HG03558 (cell line): Measurements from ENCODE around the gene RAB33B.
"Not testable (repeated sequence)": the region's sequence is repeated elsewhere in the genome, so short reads cannot be mapped to it uniquely, and the experiment has no call there.

Source experiments
- ATAC-seq: cut with Tn5 transposase; IDR thresholded peaks from one replicate; pipeline ENCODE4 v1.9.1; 2021; ENCODE audit warnings: moderate number of reproducible peaks; ENCODE audit not compliant: unreplicated experiment; ENCODE audit errors: extremely low read depth

The RAB33B gene

DNA sequence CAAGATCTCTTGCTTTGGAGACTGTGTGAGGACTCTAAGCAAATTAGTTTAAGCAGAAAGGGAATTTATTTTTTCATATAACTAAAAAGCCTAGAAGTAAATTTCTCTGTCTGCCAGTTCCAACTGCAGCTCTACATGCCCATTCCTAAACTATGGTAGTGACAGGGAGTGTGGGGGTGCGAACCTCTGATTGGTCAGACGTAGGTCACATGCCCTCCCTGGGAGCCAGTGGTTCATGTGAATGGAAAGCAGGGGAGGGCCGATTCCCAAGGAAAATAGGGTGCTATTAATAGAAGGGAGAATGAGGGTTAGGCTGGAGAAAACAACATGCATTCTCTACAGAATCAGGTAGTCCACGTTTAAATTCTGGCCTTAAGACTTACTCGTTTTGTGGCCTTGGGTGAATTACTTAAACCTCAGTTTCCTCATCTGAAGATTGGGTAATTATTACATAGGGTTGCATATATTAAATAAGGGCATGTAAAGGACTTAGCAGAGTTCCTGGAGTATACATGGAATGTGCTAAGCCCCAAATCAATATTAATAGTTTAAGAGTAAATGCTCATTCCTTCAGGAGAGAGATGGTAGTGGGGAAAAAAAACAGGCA is 7.2 kb downstream of the RAB33B start:
- ATAC-seq = no peak

DNA sequence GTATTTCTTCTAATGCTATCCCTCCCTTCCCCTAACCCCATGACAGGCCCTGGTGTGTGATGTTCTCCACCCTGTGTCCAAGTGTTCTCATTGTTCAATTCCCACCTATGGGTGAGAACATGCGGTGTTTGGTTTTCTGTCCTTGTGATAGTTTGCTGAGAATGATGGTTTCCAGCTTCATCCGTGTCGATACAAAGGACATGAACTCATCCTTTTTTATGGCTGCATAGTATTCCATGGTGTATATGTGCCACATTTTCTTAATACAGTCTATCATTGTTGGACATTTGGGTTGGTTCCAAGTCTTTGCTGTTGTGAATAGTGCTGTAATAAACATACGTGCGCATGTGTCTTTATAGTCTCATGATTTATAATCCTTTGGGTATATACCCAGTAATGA is 10.6 kb downstream of the RAB33B start:
- not testable (repeated sequence) for ATAC-seq

DNA sequence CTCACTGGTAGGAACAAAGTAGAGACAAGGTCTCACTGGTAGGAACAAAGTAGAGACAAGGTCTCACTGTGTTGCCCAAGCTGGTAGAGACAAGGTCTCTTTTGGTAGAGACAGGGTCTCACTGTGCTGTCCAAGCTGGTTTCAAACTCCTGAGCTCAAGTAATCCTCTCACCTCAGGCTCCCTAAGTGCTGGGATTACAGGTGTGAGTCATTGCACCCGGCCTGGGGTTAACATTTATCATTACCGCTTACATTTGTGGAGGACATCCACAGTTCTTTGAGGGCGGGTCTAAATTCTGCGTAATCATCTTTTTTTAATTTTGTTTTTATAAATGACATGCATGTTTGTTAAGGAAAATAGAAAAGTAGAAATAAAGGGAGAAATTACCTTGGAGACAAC is 12.0 kb downstream of the RAB33B start:
- ATAC-seq = no peak

DNA sequence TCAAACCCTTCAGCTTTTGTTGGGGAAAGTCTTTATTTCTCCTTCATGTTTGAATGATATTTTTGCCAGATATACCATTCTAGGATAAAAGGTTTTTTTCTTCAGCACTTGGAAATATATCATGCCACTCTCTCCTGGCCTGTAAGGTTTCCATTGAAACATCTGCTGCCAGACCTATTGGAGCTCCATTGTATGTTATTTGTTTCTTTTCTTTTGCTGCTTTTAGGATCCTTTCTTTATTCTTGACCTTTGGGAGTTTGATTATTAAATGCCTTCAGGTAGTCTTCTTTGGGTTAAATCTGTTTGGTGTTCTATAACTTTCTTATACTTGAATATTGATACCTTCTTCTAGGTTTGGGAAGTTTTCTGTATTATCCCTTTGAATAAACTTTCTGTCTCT is 14.8 kb downstream of the RAB33B start:
- ATAC-seq = not testable (repeated sequence)

DNA sequence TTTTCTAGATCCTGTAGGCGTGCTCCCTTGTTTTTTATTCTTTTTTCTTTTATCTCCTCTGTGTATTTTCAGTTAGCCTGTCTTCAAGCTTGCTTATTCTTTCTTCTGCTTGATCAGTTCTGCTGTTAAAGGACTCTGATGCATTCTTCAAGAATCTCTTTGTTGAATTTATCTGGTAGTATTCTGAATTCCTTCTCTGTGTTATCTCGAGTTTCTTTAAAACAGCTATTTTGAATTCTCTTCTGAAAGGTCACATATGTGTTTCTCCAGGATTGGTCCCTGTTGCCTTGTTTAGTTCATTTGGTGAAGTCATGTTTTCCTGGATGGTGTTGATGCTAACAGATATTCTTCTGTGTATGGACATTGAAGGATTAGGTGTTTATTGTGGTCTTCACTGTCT is 15.3 kb downstream of the RAB33B start:
- ATAC-seq = no peak

DNA sequence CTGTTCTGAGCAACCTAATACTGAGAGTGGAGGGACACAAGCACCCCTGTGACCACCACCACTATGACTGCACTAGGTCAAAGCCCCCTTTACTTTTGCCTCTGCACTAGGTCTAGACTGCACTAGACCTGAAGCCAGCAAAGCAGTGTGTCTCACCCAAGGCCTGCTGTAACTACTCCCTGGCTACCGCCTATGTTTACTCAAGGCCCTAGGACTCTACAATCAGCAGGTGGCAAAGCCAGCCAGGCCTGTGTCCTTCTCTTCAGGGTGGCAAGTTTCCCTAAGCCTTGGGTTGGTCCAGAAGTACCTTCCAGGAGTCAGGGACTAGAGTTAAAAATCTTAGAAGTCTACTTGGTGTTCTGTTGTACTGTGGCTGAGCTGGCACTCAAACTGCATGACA is 15.9 kb downstream of the RAB33B start:
- no peak for ATAC-seq

DNA sequence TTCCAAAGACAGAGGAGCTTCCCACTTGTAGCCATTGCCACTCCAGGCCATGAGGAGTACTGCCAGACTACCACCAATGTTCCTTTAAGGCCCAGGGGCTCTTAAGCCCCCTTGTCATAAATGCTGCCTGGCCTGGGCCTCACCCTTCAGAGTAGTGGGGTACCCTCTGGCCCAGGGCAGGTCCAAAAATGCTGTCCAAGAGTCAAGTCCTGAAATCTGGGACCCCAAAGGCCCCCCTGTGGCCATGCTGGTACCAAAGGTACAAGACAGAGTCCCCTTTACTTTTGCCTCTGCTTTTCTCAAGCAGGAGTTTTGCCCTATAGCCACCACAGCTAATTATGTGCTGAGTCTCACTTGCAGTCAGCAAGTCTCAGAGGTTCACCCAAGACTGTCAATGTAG is 16.4 kb downstream of the RAB33B start:
- no peak for ATAC-seq

DNA sequence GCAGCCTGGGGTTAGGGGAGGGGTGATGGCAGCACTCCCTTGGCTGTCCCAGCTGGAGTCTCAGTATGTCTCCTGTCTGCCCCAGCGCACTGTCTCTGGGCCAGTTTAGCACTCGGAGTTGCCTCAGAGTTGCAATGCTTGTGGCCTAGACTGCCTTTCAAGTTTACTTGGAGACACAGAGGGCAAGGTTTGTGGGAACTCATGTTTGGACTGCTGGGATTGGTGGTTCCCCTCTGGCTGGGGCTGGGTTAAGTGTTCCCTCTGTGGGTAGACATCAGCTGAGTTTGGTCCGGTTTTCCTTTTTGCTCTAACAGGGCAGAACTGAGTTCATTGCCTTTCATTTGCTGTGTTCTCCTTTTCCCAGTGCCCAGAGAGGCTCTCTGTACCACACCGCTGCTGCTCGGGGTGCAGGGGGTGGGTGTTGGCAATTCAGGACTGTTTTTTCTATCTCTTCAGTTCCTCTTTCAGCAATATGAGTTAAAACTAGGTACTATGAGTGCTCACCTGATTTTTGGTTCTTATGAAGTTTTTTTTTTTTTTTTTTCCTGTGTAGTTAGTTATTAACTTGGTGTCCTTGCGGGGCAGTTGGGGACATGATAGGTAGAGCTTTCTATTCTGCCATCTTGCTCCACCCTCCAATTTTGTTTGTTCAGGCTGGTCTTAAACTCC is 17.2 kb downstream of the RAB33B start:
- peak; percentile 62 for ATAC-seq

DNA sequence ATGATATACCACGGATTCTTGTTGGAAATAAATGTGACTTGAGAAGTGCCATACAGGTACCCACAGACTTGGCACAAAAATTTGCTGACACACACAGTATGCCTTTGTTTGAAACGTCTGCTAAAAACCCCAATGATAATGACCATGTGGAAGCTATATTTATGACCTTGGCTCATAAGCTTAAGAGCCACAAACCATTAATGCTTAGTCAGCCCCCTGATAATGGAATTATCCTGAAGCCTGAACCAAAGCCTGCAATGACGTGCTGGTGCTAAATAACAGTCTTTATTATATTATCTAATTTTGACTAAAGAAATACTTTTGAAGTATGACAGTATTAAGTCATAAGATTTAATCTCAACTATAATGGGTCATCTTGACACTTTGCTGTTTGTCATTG is 18.9 kb downstream of the RAB33B start:
- ATAC-seq = no peak

DNA sequence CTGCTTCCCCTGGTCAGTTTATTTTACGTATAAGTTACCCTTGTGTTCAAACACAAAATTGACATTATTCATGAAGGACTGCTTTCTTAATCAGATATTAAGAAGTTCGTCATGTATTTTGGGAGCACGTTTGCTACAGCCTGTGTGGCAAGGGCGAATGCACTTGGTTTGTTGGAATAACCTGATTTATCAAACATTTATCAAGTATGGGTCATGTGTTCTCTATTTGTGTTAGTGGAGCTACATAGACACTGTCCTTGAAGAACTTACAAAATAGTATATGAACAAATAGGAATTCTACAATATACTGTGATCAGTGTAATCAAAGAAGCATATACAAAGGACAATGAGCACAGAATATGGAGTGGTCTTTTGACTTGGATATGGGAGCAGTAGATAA is 22.4 kb downstream of the RAB33B start:
- ATAC-seq = no peak

DNA sequence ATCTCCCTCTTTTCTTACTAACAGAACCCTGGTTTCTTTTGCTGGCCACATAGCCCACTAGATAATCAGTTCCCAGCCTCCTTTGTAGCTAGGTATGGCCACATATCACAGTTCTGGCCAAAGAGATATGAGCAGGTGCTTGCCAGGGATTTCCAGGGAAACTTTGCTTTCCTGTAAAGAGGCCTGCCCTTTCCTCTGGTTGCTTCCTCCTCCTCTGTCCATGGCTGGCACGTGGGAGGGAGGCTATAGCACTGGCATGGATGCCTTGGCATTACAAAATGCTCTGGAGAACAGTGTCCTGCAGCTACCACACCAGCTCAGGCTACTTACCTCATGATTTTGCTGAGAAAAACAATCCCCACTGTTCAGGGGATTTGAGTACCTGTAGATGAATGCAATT is 27.5 kb downstream of the RAB33B start:
- no peak for ATAC-seq

DNA sequence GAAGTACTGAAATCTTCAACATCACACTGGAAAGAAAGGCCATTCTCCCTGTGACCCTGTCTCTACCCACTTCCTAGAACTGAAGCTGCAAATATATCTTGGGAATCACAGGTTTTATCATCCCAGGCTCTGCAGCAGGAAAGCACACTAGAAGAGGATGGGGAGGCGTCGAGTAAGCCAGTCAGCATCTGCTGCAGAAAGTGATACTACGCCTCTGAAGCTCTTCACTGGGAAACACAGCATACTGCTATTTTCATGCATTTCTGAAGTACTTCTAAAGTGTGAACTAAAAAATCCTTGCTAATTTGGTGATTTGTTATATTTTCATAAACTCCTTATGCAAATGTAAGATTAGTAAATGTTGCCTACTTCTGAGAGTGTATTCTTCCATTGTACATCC is 29.1 kb downstream of the RAB33B start:
- ATAC-seq = no peak

DNA sequence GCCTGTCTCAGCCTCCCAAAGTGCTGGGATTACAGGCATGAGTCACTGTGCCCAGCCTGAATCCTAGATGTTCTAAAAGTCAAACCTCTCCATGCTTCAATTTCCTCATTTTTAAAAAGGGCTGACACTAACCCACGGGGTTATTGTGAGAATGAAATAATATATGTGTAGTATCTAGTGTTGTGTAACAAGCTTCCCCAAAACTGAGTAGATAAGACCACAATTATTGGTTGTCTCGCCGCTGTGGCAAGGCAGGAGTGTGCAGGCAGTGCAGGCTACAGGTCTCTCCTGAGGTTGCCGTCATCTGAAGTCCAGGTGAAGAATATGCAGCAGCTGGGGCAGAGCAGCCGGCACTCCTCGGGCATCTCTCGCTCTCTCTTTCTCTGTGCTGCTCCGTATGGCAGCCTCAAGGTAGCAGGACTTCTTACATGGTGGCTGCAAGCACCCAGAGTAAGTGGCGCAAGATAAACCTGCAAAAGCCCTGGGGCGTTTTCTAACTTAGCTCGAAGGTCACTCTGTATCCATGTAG is 30.9 kb downstream of the RAB33B start:
- no peak for ATAC-seq

DNA sequence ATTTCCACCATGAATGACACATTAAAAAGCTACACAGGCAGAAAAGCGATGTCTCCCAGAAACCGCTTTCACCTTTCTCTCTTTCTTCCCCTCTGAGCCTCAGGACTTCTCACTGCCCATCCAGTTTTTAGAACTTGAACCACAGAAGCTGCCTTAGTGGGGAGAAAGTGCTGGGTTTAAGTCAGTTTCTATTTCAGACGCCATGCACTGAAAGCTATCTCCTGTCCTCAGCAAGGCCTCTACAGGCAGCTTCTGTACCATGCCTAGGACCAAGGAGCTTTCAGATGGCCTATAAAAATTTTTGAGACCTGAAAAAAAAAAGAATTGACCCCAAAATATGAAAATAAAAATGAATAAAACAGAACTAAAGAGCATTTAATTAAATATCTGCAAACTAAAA is 34.5 kb downstream of the RAB33B start:
- no peak for ATAC-seq

DNA sequence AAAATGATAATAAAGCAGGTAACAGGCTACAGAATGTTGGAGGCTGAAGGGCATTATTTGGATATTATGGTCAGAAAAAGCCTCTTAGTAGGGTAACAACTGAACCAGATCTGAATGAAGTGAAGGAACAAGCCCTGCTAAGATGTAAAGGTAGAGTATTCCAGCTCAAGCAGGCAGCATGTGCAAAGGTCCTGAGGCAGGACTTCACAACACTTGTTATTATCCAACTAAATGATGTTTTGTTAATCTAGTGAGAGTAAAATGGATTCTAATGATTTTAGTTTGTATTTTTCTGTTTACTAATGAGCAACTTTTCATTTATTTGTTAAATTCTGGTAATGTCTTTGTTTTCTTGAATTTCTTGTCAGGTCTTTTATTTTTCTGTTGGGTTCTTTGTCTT is 35.7 kb downstream of the RAB33B start:
- no peak for ATAC-seq

DNA sequence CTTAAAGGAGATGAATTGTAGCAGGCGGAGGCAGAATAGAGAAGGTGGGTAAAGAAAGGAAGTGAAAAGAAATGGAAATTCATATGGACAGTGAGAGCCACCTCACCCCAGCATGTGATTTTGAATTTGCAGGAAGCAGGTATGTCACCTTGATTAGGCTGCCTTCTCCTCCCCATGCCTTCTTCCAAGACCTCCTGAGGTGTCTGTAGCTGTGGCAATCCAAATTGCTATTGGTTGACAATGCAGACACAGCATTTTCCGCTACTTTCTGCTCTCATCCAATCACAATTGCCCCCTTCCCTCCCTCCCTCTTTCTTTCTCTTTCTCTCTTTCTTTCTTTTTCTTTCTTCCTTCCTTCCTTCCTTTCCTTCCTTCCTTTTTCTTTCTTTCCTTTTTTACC is 38.5 kb downstream of the RAB33B start:
- no peak for ATAC-seq

DNA sequence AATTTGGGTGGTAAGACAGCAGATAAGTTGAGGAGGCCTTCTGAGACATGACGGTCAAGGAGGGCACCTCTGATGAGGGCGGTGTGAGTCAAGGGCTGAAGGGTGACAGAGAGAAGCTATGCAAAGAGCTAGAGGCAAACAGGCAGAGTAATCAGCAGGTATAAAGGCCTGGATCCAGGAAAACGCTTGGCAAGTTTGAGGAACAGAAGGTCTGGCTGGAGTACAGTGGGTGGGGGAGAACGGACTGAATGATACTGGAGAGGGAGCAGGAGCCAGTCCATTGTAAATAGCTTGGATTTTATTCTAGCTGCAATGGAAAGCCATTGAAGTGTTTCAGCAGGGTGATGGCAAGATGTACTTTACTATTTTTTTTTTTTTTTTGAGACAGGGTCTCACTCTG is 39.3 kb downstream of the RAB33B start:
- ATAC-seq = no peak

DNA sequence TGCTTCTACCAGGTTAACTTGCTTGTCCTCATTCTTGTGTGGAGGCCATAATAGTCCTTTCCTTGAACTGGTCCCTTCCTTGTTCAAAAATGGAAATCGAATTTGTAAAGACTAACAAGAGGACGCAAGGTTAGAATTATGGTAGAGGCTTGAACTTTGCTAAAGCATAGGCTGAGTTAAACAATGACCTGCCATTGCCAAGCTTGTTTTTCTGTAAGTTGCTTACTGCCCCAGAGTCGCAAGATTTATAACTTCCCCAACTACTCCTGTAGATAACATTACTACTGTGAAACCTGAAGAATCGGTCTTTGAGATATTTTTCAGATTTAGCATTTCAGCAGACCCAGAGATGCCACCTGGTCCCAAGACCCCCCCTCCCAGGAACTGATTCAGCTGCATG is 45.3 kb downstream of the RAB33B start:
- ATAC-seq = no peak

DNA sequence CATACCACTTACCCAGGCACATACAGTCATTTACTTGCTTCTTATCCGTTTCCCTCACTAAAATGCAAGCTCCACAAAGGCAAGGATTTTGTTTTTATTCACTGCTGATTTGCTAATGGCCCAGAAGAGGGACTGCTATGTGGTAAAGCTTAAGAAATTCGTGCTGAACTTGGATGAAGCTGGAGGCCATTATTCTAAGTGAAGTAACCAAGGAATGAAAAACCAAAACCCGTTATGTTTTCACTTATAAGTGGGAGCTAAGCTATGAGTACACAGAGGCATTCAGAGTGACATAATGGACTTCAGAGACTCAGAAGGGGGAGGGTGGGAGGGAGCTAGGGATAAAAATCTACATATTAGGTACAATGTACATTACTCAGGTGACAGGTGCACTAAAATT is 47.2 kb downstream of the RAB33B start:
- ATAC-seq = no peak

DNA sequence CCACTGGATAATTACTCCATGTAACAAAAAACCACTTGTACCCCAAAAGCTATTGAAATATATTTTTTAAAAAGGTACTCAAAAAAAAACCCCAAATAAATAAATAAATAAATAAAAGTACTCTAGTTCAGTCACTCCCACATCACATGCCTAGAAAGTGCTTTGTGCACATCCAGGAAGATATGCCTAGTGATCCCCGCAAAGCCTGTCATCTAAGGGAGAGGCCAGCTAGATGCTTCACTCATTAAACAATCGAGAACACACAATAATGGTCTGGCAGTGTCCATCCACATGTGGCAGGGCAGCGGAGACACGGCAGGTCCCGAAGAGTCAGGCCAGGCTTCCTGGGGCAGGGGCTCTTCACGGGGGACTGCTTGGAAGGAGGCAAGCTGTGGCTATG is 47.6 kb downstream of the RAB33B start:
- no peak for ATAC-seq

DNA sequence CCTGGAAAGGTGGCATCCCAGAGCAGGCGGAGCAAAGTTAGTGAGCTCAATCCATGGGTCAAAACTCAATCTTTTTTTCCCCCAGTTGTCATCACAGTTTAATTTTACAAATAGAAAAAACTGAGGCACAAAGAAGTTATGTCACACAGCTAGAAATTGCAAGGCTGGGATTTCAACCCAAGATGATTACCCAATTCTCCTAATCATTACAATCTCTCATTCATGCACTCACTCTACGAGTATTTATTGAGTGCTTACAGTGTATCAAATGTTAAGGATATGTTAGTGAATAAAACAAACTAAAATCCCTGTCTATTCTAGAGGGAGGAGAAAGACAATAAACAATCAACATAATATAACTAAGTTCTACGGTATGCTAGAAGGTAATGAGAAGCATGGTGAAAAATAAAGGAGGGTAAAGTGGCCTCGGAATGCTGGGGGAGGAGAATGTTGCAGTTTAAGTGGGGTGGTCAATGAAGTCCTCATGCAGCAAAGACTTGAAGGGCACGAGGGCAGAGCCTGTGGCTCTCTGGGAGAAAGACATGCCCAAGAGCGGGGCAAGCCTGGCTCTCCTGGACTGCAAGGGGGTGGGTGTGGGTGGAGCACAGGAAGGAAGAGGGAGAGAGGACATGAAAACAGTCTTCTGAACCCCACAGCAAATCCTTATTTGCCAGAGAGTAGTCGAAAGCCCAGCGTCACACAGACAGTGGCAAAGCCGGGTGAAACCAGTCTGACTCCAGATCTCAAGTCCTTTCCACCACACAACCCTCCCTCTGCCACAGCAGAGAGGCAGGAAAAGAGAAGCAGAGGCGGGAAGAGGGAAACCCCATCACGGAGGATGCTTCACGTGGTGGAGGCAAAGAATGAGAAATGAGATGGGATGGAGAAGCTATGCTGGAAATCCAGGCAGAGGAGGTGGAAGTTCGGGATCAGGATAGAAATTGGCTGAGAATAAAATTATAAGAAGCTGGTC is 48.3 kb downstream of the RAB33B start:
- no peak for ATAC-seq
